Muscle layer of duodenum (tissue), 2 donors: Measurements from ENCODE around the gene FANK1.
"Not testable (repeated sequence)": the region's sequence is repeated elsewhere in the genome, so short reads cannot be mapped to it uniquely, and the experiment has no call there.

Experiments used
- H3K27ac ChIP-seq: one replicate; pipeline ENCODE4 v1.7.0; 2013; ENCODE audit warnings: mild to moderate bottlenecking, low read length
- H3K27me3 ChIP-seq: one replicate; pipeline ENCODE4 v1.7.0; 2013; ENCODE audit warnings: low read depth, mild to moderate bottlenecking, control low read depth, low read length
- H3K36me3 ChIP-seq, 2 donors: one replicate each; pipeline ENCODE4 v1.7.0; 2013; ENCODE audit warnings: low read length in 2 of 2, control low read depth in 1 of 2, mild to moderate bottlenecking in 1 of 2; ENCODE audit not compliant: insufficient read depth in 2 of 2, control insufficient read depth in 1 of 2
- H3K4me1 ChIP-seq, 2 donors: one replicate each; pipeline ENCODE4 v1.7.0; 2013; ENCODE audit warnings: low read length in 2 of 2, mild to moderate bottlenecking in 2 of 2, control low read depth in 1 of 2, moderate library complexity in 1 of 2; ENCODE audit not compliant: insufficient read depth in 2 of 2, control insufficient read depth in 1 of 2
- H3K4me3 ChIP-seq, 2 donors: one replicate each; pipeline ENCODE4 v1.7.0; 2013; ENCODE audit warnings: low read length in 2 of 2, low read depth in 1 of 2, mild to moderate bottlenecking in 1 of 2
- H3K9me3 ChIP-seq, 2 donors: one replicate each; pipeline ENCODE4 v1.7.0; 2013; ENCODE audit warnings: low read length in 2 of 2, control low read depth in 1 of 2, mild to moderate bottlenecking in 1 of 2; ENCODE audit not compliant: control insufficient read depth in 1 of 2
- donor health status: healthy.

Gene FANK1

GRCh38 chr10:125896088-125896934 is at the start of gene FANK1:
Gene FANK1 (plus strand): TSS chr10:125896564. CDS start chr10:125896643, 79 bp downstream.
- H3K36me3 ChIP-seq, H3K4me1 ChIP-seq, H3K9me3 ChIP-seq, H3K27me3 ChIP-seq: not testable (repeated sequence)
- Histone ChIP-seq H3K27ac (peak within 1 kb of the TSS; percentile 54), H3K4me3 (peak within 1 kb of the TSS; percentile 60 to 72)

GRCh38 chr10:125846894-125847293 is 49.5 kb upstream of the FANK1 start:
- Histone ChIP-seq H3K36me3 (peaks cover 26 to 41% of the 10 kb centered on the region in 2 donors), H3K4me1 (peaks cover 0 to 9% of the 10 kb centered on the region in 2 donors), H3K27ac (no peak overlapping the region)

GRCh38 chr10:125848371-125848770 is 48.0 kb upstream of the FANK1 start:
- Histone ChIP-seq H3K27me3 (no peaks in the 10 kb centered on the region), H3K9me3 (no peaks in the 10 kb centered on the region), H3K4me1 (peaks cover 0 to 9% of the 10 kb centered on the region in 2 donors), H3K27ac (no peak overlapping the region), H3K36me3 (peaks cover 30 to 46% of the 10 kb centered on the region in 2 donors), H3K4me3 (no peak overlapping the region)

More at GRCh38 chr10:125846894-125847293, 49.5 kb upstream of the FANK1 start:
- Histone ChIP-seq H3K27me3 (no peaks in the 10 kb centered on the region), H3K9me3 (no peaks in the 10 kb centered on the region), H3K4me3 (no peak overlapping the region)

- Histone ChIP-seq H3K4me3 (no peak overlapping the region), H3K4me1 (peaks cover 0 to 9% of the 10 kb centered on the region in 2 donors), H3K27me3 (no peaks in the 10 kb centered on the region), H3K27ac (no peak overlapping the region), H3K9me3 (no peaks in the 10 kb centered on the region), H3K36me3 (peaks cover 32 to 46% of the 10 kb centered on the region in 2 donors)
Observed at GRCh38 chr10:125848857-125849256, 47.5 kb upstream of the FANK1 start.

GRCh38 chr10:125849448-125849847 is 46.9 kb upstream of the FANK1 start:
- Histone ChIP-seq H3K9me3 (no peaks in the 10 kb centered on the region), H3K4me1 (peaks cover 0 to 9% of the 10 kb centered on the region in 2 donors), H3K4me3 (no peak overlapping the region), H3K27ac (no peak overlapping the region), H3K27me3 (no peaks in the 10 kb centered on the region), H3K36me3 (peaks cover 33 to 46% of the 10 kb centered on the region in 2 donors)

- Histone ChIP-seq H3K27ac (no peak overlapping the region), H3K36me3 (peaks cover 33 to 37% of the 10 kb centered on the region in 2 donors)
Observed at GRCh38 chr10:125850766-125851731, 45.3 kb upstream of the FANK1 start.

GRCh38 chr10:125852487-125852886 is 43.9 kb upstream of the FANK1 start:
- Histone ChIP-seq H3K36me3 (peaks cover 33 to 44% of the 10 kb centered on the region in 2 donors), H3K27ac (no peak overlapping the region), H3K4me3 (no peak overlapping the region), H3K27me3 (no peaks in the 10 kb centered on the region), H3K9me3 (no peaks in the 10 kb centered on the region), H3K4me1 (no peaks in the 10 kb centered on the region)

More at GRCh38 chr10:125850766-125851731, 45.3 kb upstream of the FANK1 start:
- H3K4me1 ChIP-seq, result no peaks in the 10 kb centered on the region
- no peak overlapping the region for H3K4me3 ChIP-seq
- H3K27me3 ChIP-seq, result no peaks in the 10 kb centered on the region
- H3K9me3 ChIP-seq, result no peaks in the 10 kb centered on the region

- Histone ChIP-seq H3K36me3 (peaks cover 31 to 34% of the 10 kb centered on the region in 2 donors), H3K4me3 (no peak overlapping the region), H3K27me3 (no peaks in the 10 kb centered on the region), H3K9me3 (no peaks in the 10 kb centered on the region), H3K4me1 (no peaks in the 10 kb centered on the region), H3K27ac (no peak overlapping the region)
Observed at GRCh38 chr10:125857185-125857760, 39.1 kb upstream of the FANK1 start.

GRCh38 chr10:125859128-125859817 is 37.1 kb upstream of the FANK1 start:
- no peaks in the 10 kb centered on the region for H3K27me3 ChIP-seq
- no peak overlapping the region for H3K4me3 ChIP-seq
- H3K27ac ChIP-seq, result no peak overlapping the region
- no peaks in the 10 kb centered on the region for H3K4me1 ChIP-seq
- no peaks in the 10 kb centered on the region for H3K9me3 ChIP-seq
- peaks cover 21 to 30% of the 10 kb centered on the region in 2 donors for H3K36me3 ChIP-seq

- Histone ChIP-seq H3K27me3 (no peaks in the 10 kb centered on the region), H3K9me3 (no peaks in the 10 kb centered on the region), H3K27ac (no peak overlapping the region), H3K4me3 (no peak overlapping the region), H3K36me3 (peaks cover 18 to 26% of the 10 kb centered on the region in 2 donors), H3K4me1 (no peaks in the 10 kb centered on the region)
Observed at GRCh38 chr10:125865120-125865519, 31.2 kb upstream of the FANK1 start.
